ENCODE data around the gene KRIT1. TPM values are rescaled to one million over a fixed set of nuclear protein-coding genes. Genes with fewer than 3 reads are reported as not detected.

KRIT1 gene
- total RNA-seq, 1 experiment from 2014 or later, result 23.7 TPM

DNA sequence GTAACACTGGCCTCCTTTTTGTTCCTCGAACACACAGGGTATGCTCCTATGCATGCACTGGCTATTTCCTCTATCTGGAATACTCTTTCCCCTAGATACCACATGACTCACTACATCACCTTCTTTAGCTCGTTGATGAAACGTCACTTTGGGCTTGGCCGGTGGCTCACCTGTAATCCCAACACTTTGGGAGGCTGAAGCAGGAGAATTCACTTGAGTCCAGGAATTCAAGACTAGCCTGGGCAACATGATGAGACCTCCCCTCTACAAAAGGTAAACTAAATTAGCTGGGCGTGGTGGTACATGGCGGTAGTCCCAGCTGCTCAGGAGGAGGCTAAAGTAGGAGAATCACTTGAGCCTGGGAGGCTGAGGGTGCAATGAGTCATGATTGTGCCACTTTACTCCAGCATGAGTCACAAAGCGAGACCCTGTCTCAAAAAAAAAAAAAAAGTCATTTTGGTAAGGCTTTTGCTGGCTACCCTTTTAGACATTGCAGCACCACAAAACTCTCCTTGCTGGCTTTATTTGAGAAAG is 14.6 kb upstream of the KRIT1 start:
- intact Hi-C loops (cut with micrococcal nuclease), result no loop called here
- ATAC-seq (peak; percentile 94), DNase-seq (peak; percentile 90)
- ChIA-PET CTCF (interaction anchor here (0.6 to 1.0 kb wide), 2 partner anchors 14 to 81 kb away, joined by 3 to 8 read pairs; no protein-coding TSS in a partner anchor), POLR2A (ENCODE audit: unreplicated experiment) (interaction anchor here (0.5 kb wide), 1 partner anchor 178 kb away, joined by 3 read pairs; no protein-coding TSS in a partner anchor)
- Histone ChIP-seq H3F3A (ENCODE audit: low read length, unreplicated experiment) (no peaks in the 10 kb centered on the region), H3K9me3 (ENCODE audit: low read length) (no peaks in the 10 kb centered on the region), H4K20me1 (ENCODE audit: low read length) (no peaks in the 10 kb centered on the region), H2AFZ (ENCODE audit: low read length) (peak overlapping the region; percentile 34), H3K4me2 (ENCODE audit: low read length) (peak overlapping the region; percentile 68), H3K27ac (ENCODE audit: low read length) (peak overlapping the region; percentile 93), H3K36me3 (ENCODE audit: low read depth, low read length) (no peaks in the 10 kb centered on the region), H3K9me2 (replicated peaks; ENCODE audit: low read length) (no peaks in the 10 kb centered on the region), H3K4me1 (ENCODE audit: insufficient read depth, low read length) (peaks cover 27% of the 10 kb centered on the region), H3K9ac (ENCODE audit: low read length) (peak overlapping the region; percentile 58), H3K79me2 (ENCODE audit: low read length) (peaks cover 79% of the 10 kb centered on the region), H3K4me3 (ENCODE audit: low read length) (peak overlapping the region; percentile 17; the same call in 1 of the 2 replicates), H3K27me3 (ENCODE audit: low read length) (no peaks in the 10 kb centered on the region)
- TF ChIP-seq EZH2phosphoT487 (IDR thresholded peaks at IDR 0.05; ENCODE audit: borderline replicate concordance, low read length), result no peak
- BruUV-seq (replicated peaks), result no TSS peak

DNA sequence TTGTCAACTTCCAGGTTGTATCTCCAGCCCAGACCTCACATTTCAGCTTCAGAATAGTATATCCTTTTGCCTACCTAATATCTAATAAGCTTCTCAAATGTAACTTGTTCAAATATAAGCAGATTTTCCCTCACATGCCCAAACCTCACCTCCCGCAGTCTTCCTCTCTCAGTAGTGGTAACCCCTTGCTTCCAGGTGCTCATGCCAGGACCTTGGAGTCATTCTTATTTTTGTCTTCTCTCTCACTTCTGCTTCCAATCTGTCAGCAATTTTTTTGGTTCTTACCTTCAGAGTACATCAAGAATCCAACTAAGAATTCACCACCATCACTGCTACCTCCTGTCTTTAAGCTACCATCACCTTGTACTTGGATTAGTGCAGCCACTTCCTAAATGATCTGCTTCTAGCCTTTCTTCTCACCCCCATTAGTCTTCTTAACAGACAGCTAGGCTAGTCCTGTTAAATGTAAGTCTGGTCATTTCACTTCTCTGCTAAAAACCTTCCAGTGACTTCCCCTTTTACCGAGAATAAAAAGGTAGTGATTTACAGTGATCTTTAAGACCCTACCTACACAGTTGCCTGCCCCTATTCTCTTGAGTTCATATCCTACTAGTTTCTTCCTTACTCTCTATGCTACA is 14.0 kb upstream of the KRIT1 start:
- no peaks in the 10 kb centered on the region for H3K9me2 ChIP-seq (replicated peaks; ENCODE audit: low read length)
- peaks cover 32% of the 10 kb centered on the region for H3K4me1 ChIP-seq (ENCODE audit: insufficient read depth, low read length)
- DNase-seq (no peak), ATAC-seq (peak; percentile 7)
- no peaks in the 10 kb centered on the region for H4K20me1 ChIP-seq (ENCODE audit: low read length)
- H3K9me3 ChIP-seq (ENCODE audit: low read length), result no peaks in the 10 kb centered on the region
- TSS peak; percentile 94 for BruUV-seq (replicated peaks)
- H3K36me3 ChIP-seq (ENCODE audit: low read depth, low read length), result no peaks in the 10 kb centered on the region
- H3K4me3 ChIP-seq (ENCODE audit: low read length), result peak overlapping the region; percentile 17
- H3K4me2 ChIP-seq (ENCODE audit: low read length), result peak overlapping the region; percentile 68
- H3K27me3 ChIP-seq (ENCODE audit: low read length), result no peaks in the 10 kb centered on the region
- H3K79me2 ChIP-seq (ENCODE audit: low read length), result peaks cover 79% of the 10 kb centered on the region
- H3K9ac ChIP-seq (ENCODE audit: low read length), result peak overlapping the region; percentile 58
- peak overlapping the region; percentile 93 for H3K27ac ChIP-seq (ENCODE audit: low read length)
- CTCF ChIA-PET, result interaction anchor here (1.0 kb wide), 1 partner anchor 13 kb away, joined by 3 read pairs; no protein-coding TSS in a partner anchor
- TF ChIP-seq, protein P1, sequence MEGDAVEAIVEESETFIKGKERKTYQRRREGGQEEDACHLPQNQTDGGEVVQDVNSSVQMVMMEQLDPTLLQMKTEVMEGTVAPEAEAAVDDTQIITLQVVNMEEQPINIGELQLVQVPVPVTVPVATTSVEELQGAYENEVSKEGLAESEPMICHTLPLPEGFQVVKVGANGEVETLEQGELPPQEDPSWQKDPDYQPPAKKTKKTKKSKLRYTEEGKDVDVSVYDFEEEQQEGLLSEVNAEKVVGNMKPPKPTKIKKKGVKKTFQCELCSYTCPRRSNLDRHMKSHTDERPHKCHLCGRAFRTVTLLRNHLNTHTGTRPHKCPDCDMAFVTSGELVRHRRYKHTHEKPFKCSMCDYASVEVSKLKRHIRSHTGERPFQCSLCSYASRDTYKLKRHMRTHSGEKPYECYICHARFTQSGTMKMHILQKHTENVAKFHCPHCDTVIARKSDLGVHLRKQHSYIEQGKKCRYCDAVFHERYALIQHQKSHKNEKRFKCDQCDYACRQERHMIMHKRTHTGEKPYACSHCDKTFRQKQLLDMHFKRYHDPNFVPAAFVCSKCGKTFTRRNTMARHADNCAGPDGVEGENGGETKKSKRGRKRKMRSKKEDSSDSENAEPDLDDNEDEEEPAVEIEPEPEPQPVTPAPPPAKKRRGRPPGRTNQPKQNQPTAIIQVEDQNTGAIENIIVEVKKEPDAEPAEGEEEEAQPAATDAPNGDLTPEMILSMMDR (conservative IDR thresholded peaks at IDR 0.05; ENCODE audit: low read depth, low read length), result no peak
- TF ChIP-seq EZH2phosphoT487 (IDR thresholded peaks at IDR 0.05; ENCODE audit: borderline replicate concordance, low read length), result no peak
- TF ChIP-seq EZH2 (IDR thresholded peaks at IDR 0.05; ENCODE audit: low read length, unreplicated experiment), result no peak
- H2AFZ ChIP-seq (ENCODE audit: low read length), result no peak overlapping the region
- intact Hi-C loops (cut with micrococcal nuclease), result no loop called here
- H3F3A ChIP-seq (ENCODE audit: low read length, unreplicated experiment), result no peaks in the 10 kb centered on the region
- POLR2A ChIA-PET (ENCODE audit: unreplicated experiment), result interaction anchor here (0.5 to 0.6 kb wide), 2 partner anchors 177 to 526 kb away, joined by 3 read pairs; no protein-coding TSS in a partner anchor

DNA sequence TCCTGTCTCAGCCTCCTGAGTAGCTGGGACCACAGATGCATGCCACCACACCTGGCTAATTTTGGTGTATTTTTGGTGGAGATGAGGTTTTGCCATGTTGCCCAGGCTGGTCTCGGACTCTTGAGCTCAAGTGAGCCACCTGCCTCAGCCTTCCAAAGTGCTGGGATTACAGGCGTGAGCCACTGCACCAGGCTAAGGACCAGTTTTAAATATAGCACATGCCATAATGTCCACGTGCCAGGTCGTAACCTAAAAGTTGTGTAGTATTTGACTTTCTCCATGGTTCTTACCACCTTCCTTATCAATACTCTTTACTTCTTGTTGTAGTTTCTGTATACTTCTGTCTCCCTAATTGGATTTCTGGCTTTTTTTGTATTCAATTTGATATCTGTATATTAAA is 13.3 kb upstream of the KRIT1 start:
- no peak for DNase-seq
- ATAC-seq, result no peak
- Histone ChIP-seq H3K9me3 (ENCODE audit: low read length) (no peaks in the 10 kb centered on the region), H3K79me2 (ENCODE audit: low read length) (peaks cover 82% of the 10 kb centered on the region), H3K4me3 (ENCODE audit: low read length) (no peak overlapping the region), H4K20me1 (ENCODE audit: low read length) (no peaks in the 10 kb centered on the region), H3F3A (ENCODE audit: low read length, unreplicated experiment) (no peaks in the 10 kb centered on the region), H3K4me2 (ENCODE audit: low read length) (no peak overlapping the region), H3K9ac (ENCODE audit: low read length) (peak overlapping the region; percentile 58; the same call in 1 of the 2 replicates), H2AFZ (ENCODE audit: low read length) (no peak overlapping the region), H3K36me3 (ENCODE audit: low read depth, low read length) (0 out of 2 replicates have a peak, but pooled peaks cover 5% of the 10 kb centered on the region), H3K27ac (ENCODE audit: low read length) (peak overlapping the region; percentile 93), H3K4me1 (ENCODE audit: insufficient read depth, low read length) (peaks cover 32% of the 10 kb centered on the region), H3K9me2 (replicated peaks; ENCODE audit: low read length) (no peaks in the 10 kb centered on the region), H3K27me3 (ENCODE audit: low read length) (no peaks in the 10 kb centered on the region)
- POLR2A ChIA-PET (ENCODE audit: unreplicated experiment), result interaction anchor here (0.6 kb wide), 1 partner anchor 526 kb away, joined by 3 read pairs; no protein-coding TSS in a partner anchor
- BruUV-seq (replicated peaks), result no TSS peak
- TF ChIP-seq EZH2phosphoT487 (IDR thresholded peaks at IDR 0.05; ENCODE audit: borderline replicate concordance, low read length) (no peak), EZH2 (IDR thresholded peaks at IDR 0.05; ENCODE audit: low read length, unreplicated experiment) (no peak)
- TF ChIP-seq, protein P1 (conservative IDR thresholded peaks at IDR 0.05; ENCODE audit: low read depth, low read length), result no peak
- intact Hi-C loops (cut with micrococcal nuclease), result no loop called here
- CTCF ChIA-PET, result no interaction called here

All from PC-3 (cell line).